ENCODE measurements around the gene GSX2.

GSX2 gene

GRCh38 chr4:54097152-54097551 is 2.8 kb upstream of the GSX2 start:
- CTCF ChIA-PET: interaction anchor here (1.3 kb wide), 1 partner anchor 167 kb away, joined by 4 read pairs; no protein-coding TSS in a partner anchor
- no peak for TF ChIP-seq SUZ12 (IDR thresholded peaks at IDR 0.05)
- TF ChIP-seq BHLHE40 (IDR thresholded peaks at IDR 0.05; ENCODE audit: borderline replicate concordance): no peak
- no peak for TF ChIP-seq CTBP1 (IDR thresholded peaks at IDR 0.05; ENCODE audit: borderline replicate concordance)
- TF ChIP-seq, protein P1, sequence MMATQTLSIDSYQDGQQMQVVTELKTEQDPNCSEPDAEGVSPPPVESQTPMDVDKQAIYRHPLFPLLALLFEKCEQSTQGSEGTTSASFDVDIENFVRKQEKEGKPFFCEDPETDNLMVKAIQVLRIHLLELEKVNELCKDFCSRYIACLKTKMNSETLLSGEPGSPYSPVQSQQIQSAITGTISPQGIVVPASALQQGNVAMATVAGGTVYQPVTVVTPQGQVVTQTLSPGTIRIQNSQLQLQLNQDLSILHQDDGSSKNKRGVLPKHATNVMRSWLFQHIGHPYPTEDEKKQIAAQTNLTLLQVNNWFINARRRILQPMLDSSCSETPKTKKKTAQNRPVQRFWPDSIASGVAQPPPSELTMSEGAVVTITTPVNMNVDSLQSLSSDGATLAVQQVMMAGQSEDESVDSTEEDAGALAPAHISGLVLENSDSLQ (IDR thresholded peaks at IDR 0.05): no peak
- no peak for TF ChIP-seq FOXA1 (IDR thresholded peaks at IDR 0.05)
- no peak for TF ChIP-seq TARDBP (IDR thresholded peaks at IDR 0.05)
- TF ChIP-seq HDGF (IDR thresholded peaks at IDR 0.05; ENCODE audit: borderline replicate concordance): no peak
- no peak for TF ChIP-seq ARNT (IDR thresholded peaks at IDR 0.05)
- TF ChIP-seq FOXM1 (IDR thresholded peaks at IDR 0.05; ENCODE audit: borderline replicate concordance): no peak
- no peak for TF ChIP-seq LEF1 (IDR thresholded peaks at IDR 0.05; ENCODE audit: borderline replicate concordance)
- no peak for TF ChIP-seq FOXK2 (IDR thresholded peaks at IDR 0.05)
- TF ChIP-seq ZNF384 (IDR thresholded peaks at IDR 0.05): no peak
- TF ChIP-seq SP1 (IDR thresholded peaks at IDR 0.05): no peak
- DNase-seq (ENCODE audit: extremely low spot score): no peak
- POLR2A ChIA-PET: no interaction called here

DNA sequence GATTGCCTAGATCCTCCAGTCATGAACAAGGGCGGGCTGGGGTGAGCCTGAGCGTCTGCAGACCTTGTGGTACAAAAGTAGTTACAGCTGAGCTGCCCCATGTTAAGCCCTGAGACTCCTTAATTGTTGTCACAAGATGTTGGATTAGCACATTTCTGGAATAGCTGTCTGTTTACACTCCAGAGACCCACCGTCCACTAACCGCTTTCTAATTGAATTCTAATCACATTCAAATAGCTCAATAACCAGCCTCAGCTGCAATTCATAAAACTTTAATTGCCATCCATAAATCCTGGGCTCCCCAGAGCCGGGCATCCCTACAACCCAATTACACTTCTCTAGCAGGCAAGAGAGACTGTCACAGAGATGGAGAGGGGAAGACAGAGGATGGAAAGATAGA is 1.6 kb upstream of the GSX2 start:
- CTCF ChIA-PET: interaction anchor here (1.0 kb wide), 1 partner anchor 32 kb away, joined by 3 read pairs; no protein-coding TSS in a partner anchor

DNA sequence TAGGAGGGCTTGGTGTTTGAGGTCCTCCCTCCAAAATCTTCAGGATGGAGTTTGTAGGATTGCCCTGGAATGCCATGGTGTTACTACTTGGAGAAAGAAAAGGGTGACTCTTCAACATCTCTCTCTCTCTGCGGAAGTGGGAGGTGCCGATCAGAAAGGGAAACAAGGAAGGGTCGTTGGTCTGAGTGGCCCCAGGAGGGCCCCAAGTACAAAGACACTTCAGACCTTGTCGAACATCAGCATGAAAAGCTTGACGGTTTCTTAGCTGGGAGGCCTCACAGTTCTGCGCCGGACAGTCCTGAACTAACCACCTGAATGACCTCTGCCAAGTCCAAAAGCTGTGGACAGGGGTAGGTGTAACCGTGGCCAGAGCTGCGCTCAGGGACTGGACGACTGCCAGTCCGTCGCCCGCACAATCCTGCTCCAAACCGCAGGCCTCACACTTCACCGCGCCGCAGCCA is 646 bp upstream of the GSX2 start:
- POLR2A ChIA-PET: interaction anchor here (0.9 kb wide), 1 partner anchor 12 kb away, joined by 3 read pairs; no protein-coding TSS in a partner anchor

More for the DNA sequence above, 1.6 kb upstream of the GSX2 start:
- TF ChIP-seq CTBP1 (IDR thresholded peaks at IDR 0.05; ENCODE audit: borderline replicate concordance) (no peak), SP1 (IDR thresholded peaks at IDR 0.05) (no peak), ARNT (IDR thresholded peaks at IDR 0.05) (no peak), ZNF384 (IDR thresholded peaks at IDR 0.05) (no peak), FOXA1 (IDR thresholded peaks at IDR 0.05) (no peak), BHLHE40 (IDR thresholded peaks at IDR 0.05; ENCODE audit: borderline replicate concordance) (no peak), FOXM1 (IDR thresholded peaks at IDR 0.05; ENCODE audit: borderline replicate concordance) (no peak)
- TF ChIP-seq, protein P1 (IDR thresholded peaks at IDR 0.05): no peak
- no peak for DNase-seq (ENCODE audit: extremely low spot score)
- POLR2A ChIA-PET: interaction anchor here (0.9 kb wide), 1 partner anchor 13 kb away, joined by 3 read pairs; no protein-coding TSS in a partner anchor

DNA sequence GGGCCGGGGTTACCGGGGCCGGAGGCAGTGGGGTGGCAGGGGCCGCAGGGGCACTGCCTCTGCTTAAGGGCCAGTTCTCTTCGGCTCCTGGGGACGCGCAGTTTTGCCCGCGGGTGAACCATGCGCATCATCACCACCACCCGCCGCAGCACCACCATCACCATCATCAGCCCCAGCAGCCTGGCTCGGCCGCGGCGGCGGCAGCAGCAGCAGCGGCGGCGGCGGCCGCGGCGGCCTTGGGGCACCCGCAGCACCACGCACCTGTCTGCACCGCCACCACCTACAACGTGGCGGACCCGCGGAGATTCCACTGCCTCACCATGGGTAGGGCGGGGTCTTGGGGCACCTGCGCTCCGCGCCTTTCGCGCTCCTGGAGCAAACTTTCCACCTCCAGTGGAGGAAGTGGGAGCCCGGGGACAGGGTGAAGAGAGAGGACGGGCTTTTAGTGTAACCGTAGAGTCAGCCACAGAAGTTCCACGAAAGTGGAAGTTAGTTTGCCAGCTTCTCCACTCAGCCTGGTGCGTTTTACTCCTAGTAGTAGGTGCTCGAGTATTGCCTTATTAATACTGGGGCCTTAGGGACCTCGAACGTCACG is 729 bp downstream of the GSX2 start:
- CTCF ChIA-PET: no interaction called here
- no peak for DNase-seq (ENCODE audit: extremely low spot score)

More for the DNA sequence above, 646 bp upstream of the GSX2 start:
- DNase-seq (ENCODE audit: extremely low spot score): no peak
- CTCF ChIA-PET: no interaction called here
- TF ChIP-seq ELF4 (IDR thresholded peaks at IDR 0.05): no peak

DNA sequence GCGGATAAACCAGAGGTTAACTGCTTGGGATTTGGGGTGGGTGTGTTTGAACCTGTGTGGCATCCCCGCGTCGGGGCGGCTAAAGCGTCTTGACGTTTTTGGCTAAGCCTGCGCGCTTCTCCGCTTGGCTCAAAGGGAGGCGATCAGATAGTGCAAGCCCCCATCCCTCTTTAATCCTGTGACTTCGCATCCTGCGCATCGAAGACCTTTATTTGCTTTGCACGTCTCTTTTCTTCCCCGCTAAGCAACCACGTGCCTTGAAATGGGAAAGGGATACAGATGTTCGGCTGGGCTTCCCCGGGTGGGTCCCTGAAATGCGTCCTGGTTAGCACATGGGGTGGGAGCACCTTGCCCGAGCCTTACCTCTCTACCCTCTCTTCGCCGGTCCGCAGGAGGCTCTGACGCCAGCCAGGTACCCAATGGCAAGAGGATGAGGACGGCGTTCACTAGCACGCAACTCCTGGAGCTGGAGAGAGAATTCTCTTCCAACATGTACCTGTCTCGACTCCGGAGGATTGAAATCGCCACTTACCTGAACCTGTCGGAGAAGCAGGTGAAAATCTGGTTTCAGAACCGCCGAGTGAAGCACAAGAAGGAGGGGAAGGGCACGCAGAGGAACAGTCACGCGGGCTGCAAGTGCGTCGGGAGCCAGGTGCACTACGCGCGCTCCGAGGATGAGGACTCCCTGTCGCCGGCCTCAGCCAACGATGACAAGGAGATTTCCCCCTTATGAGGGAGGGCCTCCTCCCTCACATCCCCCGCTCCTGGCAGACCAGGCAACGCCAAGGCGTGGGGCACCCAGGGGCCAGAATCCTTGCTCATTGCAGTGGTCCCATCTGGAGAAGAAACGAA is 1.5 kb downstream of the GSX2 start:
- POLR2A ChIA-PET: no interaction called here
- CTCF ChIA-PET: no interaction called here
- DNase-seq (ENCODE audit: extremely low spot score): no peak
- TF ChIP-seq FOXK2 (IDR thresholded peaks at IDR 0.05): no peak

More for the DNA sequence above, 729 bp downstream of the GSX2 start:
- POLR2A ChIA-PET: no interaction called here
- TF ChIP-seq LEF1 (IDR thresholded peaks at IDR 0.05; ENCODE audit: borderline replicate concordance): no peak
- no peak for TF ChIP-seq TARDBP (IDR thresholded peaks at IDR 0.05)
- no peak for TF ChIP-seq HDGF (IDR thresholded peaks at IDR 0.05; ENCODE audit: borderline replicate concordance)
- no peak for TF ChIP-seq ZNF384 (IDR thresholded peaks at IDR 0.05)
- no peak for TF ChIP-seq ELF4 (IDR thresholded peaks at IDR 0.05)
- TF ChIP-seq, protein P1 (IDR thresholded peaks at IDR 0.05): no peak
- no peak for TF ChIP-seq L3MBTL2 (conservative IDR thresholded peaks at IDR 0.05)
- no peak for TF ChIP-seq BHLHE40 (IDR thresholded peaks at IDR 0.05; ENCODE audit: borderline replicate concordance)
- TF ChIP-seq CTBP1 (IDR thresholded peaks at IDR 0.05; ENCODE audit: borderline replicate concordance): no peak
- no peak for TF ChIP-seq ARNT (IDR thresholded peaks at IDR 0.05)

DNA sequence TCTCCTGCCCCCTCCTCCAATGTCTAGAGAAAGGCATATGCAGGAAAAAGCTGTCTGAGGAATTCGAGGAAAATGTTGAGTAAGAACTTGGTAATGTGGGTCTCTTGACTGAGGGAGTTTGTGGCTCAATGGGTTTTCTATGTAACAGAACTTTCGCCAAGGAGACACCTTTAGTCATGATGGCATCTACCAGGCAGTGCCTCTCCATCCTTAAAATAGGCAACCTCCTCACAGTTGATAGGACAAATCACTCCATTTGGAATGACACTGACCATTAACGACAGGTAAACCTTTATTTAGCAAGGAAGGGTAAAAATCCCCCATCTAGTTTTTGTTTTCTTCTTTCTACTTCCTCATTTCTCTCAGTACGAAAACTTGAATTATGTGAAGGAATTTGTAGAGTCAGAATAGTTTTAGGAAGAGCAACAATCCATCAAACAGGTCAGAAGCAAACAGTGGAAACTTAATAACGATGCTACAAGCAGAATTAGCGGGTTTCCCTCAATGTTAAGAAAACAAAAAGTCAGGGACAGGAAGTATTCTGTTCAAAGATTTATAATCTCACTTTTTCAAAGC is 2.7 kb downstream of the GSX2 start:
- CTCF ChIA-PET: interaction anchor here (0.6 kb wide), 1 partner anchor 1515 kb away, joined by 3 read pairs; no protein-coding TSS in a partner anchor
- DNase-seq (ENCODE audit: extremely low spot score): no peak

More for the DNA sequence above, 2.7 kb downstream of the GSX2 start:
- POLR2A ChIA-PET: no interaction called here
- TF ChIP-seq L3MBTL2 (conservative IDR thresholded peaks at IDR 0.05) (no peak), LEF1 (IDR thresholded peaks at IDR 0.05; ENCODE audit: borderline replicate concordance) (no peak), NFRKB (IDR thresholded peaks at IDR 0.05) (no peak), SP1 (IDR thresholded peaks at IDR 0.05) (no peak), BHLHE40 (IDR thresholded peaks at IDR 0.05; ENCODE audit: borderline replicate concordance) (no peak), SUZ12 (IDR thresholded peaks at IDR 0.05) (no peak), ELF4 (IDR thresholded peaks at IDR 0.05) (no peak), ARNT (IDR thresholded peaks at IDR 0.05) (no peak), FOXK2 (IDR thresholded peaks at IDR 0.05) (no peak)
- TF ChIP-seq, protein P1 (IDR thresholded peaks at IDR 0.05): no peak

All from HEK293T (cell line).